ENCODE data around the gene SYDE2. TPM values are rescaled to one million over a fixed set of nuclear protein-coding genes. Genes with fewer than 3 reads are reported as not detected.

SYDE2 gene
- total and polyA plus RNA-seq, 2 donors (not counting 1 experiment from before 2014, with no cell fraction given): 0.25 to 0.89 TPM

DNA sequence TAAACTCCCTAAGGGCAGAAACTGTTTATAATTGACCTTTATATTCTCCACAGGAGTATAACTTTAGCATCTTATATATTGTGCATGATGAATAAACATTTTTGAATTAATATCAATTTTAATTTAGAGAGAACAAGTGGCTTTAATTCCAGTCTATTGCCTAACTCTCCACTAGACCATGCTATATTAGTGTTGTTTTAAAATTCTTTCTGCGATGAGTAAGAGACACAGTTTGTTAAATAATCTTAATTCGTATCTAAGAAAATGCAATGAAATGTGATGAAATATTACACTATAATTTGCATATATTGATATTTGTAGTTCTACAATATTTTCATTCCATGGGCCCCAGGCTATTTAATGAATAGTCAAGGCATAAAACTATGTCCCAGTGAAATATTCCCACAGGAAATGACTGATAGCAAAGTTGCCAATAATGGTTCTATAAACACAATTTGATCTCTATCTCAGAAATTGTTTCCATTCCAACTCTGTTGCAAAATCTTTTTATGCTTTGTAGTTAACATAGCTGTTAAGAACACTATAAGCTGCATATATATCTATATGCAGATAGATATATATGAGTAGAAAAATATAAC, 2.9 kb upstream of the SYDE2 start:
- Histone ChIP-seq H3K27ac (ENCODE audit: low read length in 2 of 2) (no peak overlapping the region), H3K4me3 (ENCODE audit: control extremely low read depth in 1 of 5, extremely low read depth in 1 of 5, insufficient read depth in 1 of 5, low read depth in 2 of 5, low read length in 4 of 5) (no peak overlapping the region), H3K79me2 (ENCODE audit: control insufficient read depth, insufficient read depth, low read length) (no peaks in the 10 kb centered on the region), H4K20me1 (ENCODE audit: control insufficient read depth, insufficient read depth, low read length, poor library complexity, severe bottlenecking) (no peaks in the 10 kb centered on the region), H3K27me3 (replicated peaks in 1 of 4; ENCODE audit: control extremely low read depth in 1 of 4, control insufficient read depth in 3 of 4, insufficient read depth in 4 of 4, low read length in 3 of 4) (peaks cover 0 to 48% (median 37%) of the 10 kb centered on the region in 4 experiments), H3K36me3 (replicated peaks in 1 of 2; ENCODE audit: control extremely low read depth in 1 of 2, control insufficient read depth in 1 of 2, extremely low read depth in 1 of 2, insufficient read depth in 2 of 2, low read length in 1 of 2) (no peaks in the 10 kb centered on the region), H3K4me1 (ENCODE audit: control insufficient read depth in 2 of 2, insufficient read depth in 2 of 2, low read length in 2 of 2) (peaks cover 16 to 26% of the 10 kb centered on the region in 2 donors), H2AFZ (ENCODE audit: insufficient read depth, low read depth, low read length, poor library complexity, severe bottlenecking) (no peak overlapping the region), H3K4me2 (replicated peaks; ENCODE audit: low read depth, low read length, poor library complexity, severe bottlenecking) (no peak overlapping the region), H3K9me3 (ENCODE audit: control extremely low read depth in 1 of 3, control insufficient read depth in 2 of 3, insufficient read depth in 1 of 3, low read length in 2 of 3) (peaks cover 0 to 1% (median 0%) of the 10 kb centered on the region in 3 donors), H3K9ac (ENCODE audit: low read length) (no peak overlapping the region)
- ChIA-PET POLR2A (interaction anchor here (0.7 kb wide), 1 partner anchor 74 kb away, joined by 3 read pairs; no protein-coding TSS in a partner anchor), CTCF (no interaction called here)
- WGBS (ENCODE audit: insufficient coverage): no CpG with 5 or more reads among the region's 2 CpGs
- intact Hi-C loops (cut with micrococcal nuclease): loop anchor here (5.0 to 10.0 kb wide), 4 partner anchors 141 to 699 kb away; partner anchors contain the start of genes GNG5, MCOLN3, SPATA1 and ZNHIT6
- Mint-ChIP-seq H3K4me3 (no peak overlapping the region), H3K9me3 (ENCODE audit: insufficient read depth) (no peaks in the 10 kb centered on the region), H3K27me3 (peaks cover 59% of the 10 kb centered on the region), H3K4me1 (peaks cover 15% of the 10 kb centered on the region), H3K27ac (no peak overlapping the region)
- no peak for TF ChIP-seq EZH2 (IDR thresholded peaks at IDR 0.05; ENCODE audit: borderline replicate concordance, insufficient read depth, low read depth, low read length, poor library complexity, severe bottlenecking)
- TF ChIP-seq, protein P1, sequence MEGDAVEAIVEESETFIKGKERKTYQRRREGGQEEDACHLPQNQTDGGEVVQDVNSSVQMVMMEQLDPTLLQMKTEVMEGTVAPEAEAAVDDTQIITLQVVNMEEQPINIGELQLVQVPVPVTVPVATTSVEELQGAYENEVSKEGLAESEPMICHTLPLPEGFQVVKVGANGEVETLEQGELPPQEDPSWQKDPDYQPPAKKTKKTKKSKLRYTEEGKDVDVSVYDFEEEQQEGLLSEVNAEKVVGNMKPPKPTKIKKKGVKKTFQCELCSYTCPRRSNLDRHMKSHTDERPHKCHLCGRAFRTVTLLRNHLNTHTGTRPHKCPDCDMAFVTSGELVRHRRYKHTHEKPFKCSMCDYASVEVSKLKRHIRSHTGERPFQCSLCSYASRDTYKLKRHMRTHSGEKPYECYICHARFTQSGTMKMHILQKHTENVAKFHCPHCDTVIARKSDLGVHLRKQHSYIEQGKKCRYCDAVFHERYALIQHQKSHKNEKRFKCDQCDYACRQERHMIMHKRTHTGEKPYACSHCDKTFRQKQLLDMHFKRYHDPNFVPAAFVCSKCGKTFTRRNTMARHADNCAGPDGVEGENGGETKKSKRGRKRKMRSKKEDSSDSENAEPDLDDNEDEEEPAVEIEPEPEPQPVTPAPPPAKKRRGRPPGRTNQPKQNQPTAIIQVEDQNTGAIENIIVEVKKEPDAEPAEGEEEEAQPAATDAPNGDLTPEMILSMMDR (IDR thresholded peaks at IDR 0.05): no peak
- ATAC-seq (ENCODE audit: low read depth) (no peak), DNase-seq (no peak)

- H4K20me1 ChIP-seq (ENCODE audit: control insufficient read depth, insufficient read depth, low read length, poor library complexity, severe bottlenecking): no peaks in the 10 kb centered on the region
- no peak overlapping the region for H3K9ac ChIP-seq (ENCODE audit: low read length)
- no CpG with 5 or more reads among the region's 2 CpGs for WGBS (ENCODE audit: insufficient coverage)
- no peak overlapping the region for H2AFZ ChIP-seq (ENCODE audit: insufficient read depth, low read depth, low read length, poor library complexity, severe bottlenecking)
- H3K27ac ChIP-seq (ENCODE audit: low read length in 2 of 2): no peak overlapping the region
- Mint-ChIP-seq H3K27me3 (peaks cover 58% of the 10 kb centered on the region), H3K9me3 (ENCODE audit: insufficient read depth) (no peaks in the 10 kb centered on the region), H3K27ac (no peak overlapping the region), H3K4me1 (peaks cover 15% of the 10 kb centered on the region), H3K4me3 (no peak overlapping the region)
- TF ChIP-seq EZH2 (IDR thresholded peaks at IDR 0.05; ENCODE audit: borderline replicate concordance, insufficient read depth, low read depth, low read length, poor library complexity, severe bottlenecking): no peak
- TF ChIP-seq, protein P1 (IDR thresholded peaks at IDR 0.05): no peak
- peaks cover 16 to 26% of the 10 kb centered on the region in 2 donors for H3K4me1 ChIP-seq (ENCODE audit: control insufficient read depth in 2 of 2, insufficient read depth in 2 of 2, low read length in 2 of 2)
- H3K4me3 ChIP-seq (ENCODE audit: control extremely low read depth in 1 of 5, extremely low read depth in 1 of 5, insufficient read depth in 1 of 5, low read depth in 2 of 5, low read length in 4 of 5): no peak overlapping the region
- no peak overlapping the region for H3K4me2 ChIP-seq (replicated peaks; ENCODE audit: low read depth, low read length, poor library complexity, severe bottlenecking)
- intact Hi-C loops (cut with micrococcal nuclease): loop anchor here (5.0 to 10.0 kb wide), 4 partner anchors 141 to 698 kb away; partner anchors contain the start of genes GNG5, MCOLN3, SPATA1 and ZNHIT6
- CTCF ChIA-PET: interaction anchor here (2.2 kb wide), 1 partner anchor 258 kb away, joined by 6 read pairs; no protein-coding TSS in a partner anchor
- H3K36me3 ChIP-seq (replicated peaks in 1 of 2; ENCODE audit: control extremely low read depth in 1 of 2, control insufficient read depth in 1 of 2, extremely low read depth in 1 of 2, insufficient read depth in 2 of 2, low read length in 1 of 2): no peaks in the 10 kb centered on the region
- peaks cover 0 to 40% (median 35%) of the 10 kb centered on the region in 4 experiments for H3K27me3 ChIP-seq (replicated peaks in 1 of 4; ENCODE audit: control extremely low read depth in 1 of 4, control insufficient read depth in 3 of 4, insufficient read depth in 4 of 4, low read length in 3 of 4)
- no peaks in the 10 kb centered on the region for H3K79me2 ChIP-seq (ENCODE audit: control insufficient read depth, insufficient read depth, low read length)
- no peak for DNase-seq
- POLR2A ChIA-PET: interaction anchor here (0.7 kb wide), 1 partner anchor 75 kb away, joined by 3 read pairs; no protein-coding TSS in a partner anchor
- no peak for ATAC-seq (ENCODE audit: low read depth)
- H3K9me3 ChIP-seq (ENCODE audit: control extremely low read depth in 1 of 3, control insufficient read depth in 2 of 3, insufficient read depth in 1 of 3, low read length in 2 of 3): peaks cover 0 to 1% (median 0%) of the 10 kb centered on the region in 3 donors
These were observed 2.0 kb upstream of the SYDE2 start for GRCh38 chr1:85202864-85203255.

All from B cell (primary cell).